ENCODE data around the gene P2RX2. TPM values are rescaled to one million over a fixed set of nuclear protein-coding genes. Genes with fewer than 3 reads are reported as not detected.

P2RX2 gene
- total RNA-seq, 1 experiment from 2014 or later, result not detected

GRCh38 chr12:132622437-132623071 is 4.0 kb downstream of the P2RX2 start:
- no peaks in the 10 kb centered on the region for H3K27me3 ChIP-seq (ENCODE audit: insufficient read depth, low read depth)
- H3F3A ChIP-seq (ENCODE audit: insufficient read depth, low read depth), result peaks cover 27% of the 10 kb centered on the region
- H3K9me2 ChIP-seq (ENCODE audit: insufficient read depth), result no peaks in the 10 kb centered on the region
- H3K9me3 ChIP-seq (ENCODE audit: insufficient read depth, low read depth), result no peaks in the 10 kb centered on the region
- peak; percentile 59 to 70 for DNase-seq
- no TSS peak for BruUV-seq (replicated peaks)
- H3K36me3 ChIP-seq (ENCODE audit: low read depth), result no peaks in the 10 kb centered on the region
- intact Hi-C loops (cut with micrococcal nuclease; ENCODE audit: unreplicated experiment), result no loop called here
- POLR2A ChIA-PET (ENCODE audit: unreplicated experiment), result no interaction called here
- no peak overlapping the region for H3K4me3 ChIP-seq
- H3K4me1 ChIP-seq (replicated peaks; ENCODE audit: insufficient read depth), result peaks cover 30% of the 10 kb centered on the region
- H3K27ac ChIP-seq, result peak overlapping the region; percentile 67
- H2AFZ ChIP-seq, result 0 out of 2 replicates have a peak overlapping the region, but pooled peaks have one; percentile 36
- 0 out of 2 replicates have a peak, but pooled peaks cover 6% of the 10 kb centered on the region for H4K20me1 ChIP-seq (ENCODE audit: insufficient read depth)
- H3K79me2 ChIP-seq (ENCODE audit: low read depth), result no peaks in the 10 kb centered on the region
- TF ChIP-seq EZH2 (IDR thresholded peaks at IDR 0.05; ENCODE audit: low read depth) (no peak), CTCF (conservative IDR thresholded peaks at IDR 0.05) (no peak)
- H3K4me2 ChIP-seq, result peak overlapping the region; percentile 69
- CTCF ChIA-PET, result interaction anchor here (0.5 to 0.6 kb wide), 2 partner anchors 78 to 222 kb away, joined by 3 to 6 read pairs; no protein-coding TSS in a partner anchor

- Histone ChIP-seq H3K27me3 (ENCODE audit: insufficient read depth, low read depth) (no peaks in the 10 kb centered on the region), H3K9me3 (ENCODE audit: insufficient read depth, low read depth) (no peaks in the 10 kb centered on the region), H2AFZ (0 out of 2 replicates have a peak overlapping the region, but pooled peaks have one; percentile 36), H4K20me1 (ENCODE audit: insufficient read depth) (0 out of 2 replicates have a peak, but pooled peaks cover 6% of the 10 kb centered on the region), H3K9me2 (ENCODE audit: insufficient read depth) (no peaks in the 10 kb centered on the region), H3K36me3 (ENCODE audit: low read depth) (no peaks in the 10 kb centered on the region), H3K27ac (peak overlapping the region; percentile 67), H3K4me3 (no peak overlapping the region), H3F3A (ENCODE audit: insufficient read depth, low read depth) (peaks cover 24% of the 10 kb centered on the region), H3K4me2 (peak overlapping the region; percentile 69), H3K79me2 (ENCODE audit: low read depth) (no peaks in the 10 kb centered on the region), H3K4me1 (replicated peaks; ENCODE audit: insufficient read depth) (peaks cover 30% of the 10 kb centered on the region)
- ChIA-PET POLR2A (ENCODE audit: unreplicated experiment) (no interaction called here), CTCF (no interaction called here)
- no TSS peak for BruUV-seq (replicated peaks)
- intact Hi-C loops (cut with micrococcal nuclease; ENCODE audit: unreplicated experiment), result no loop called here
- TF ChIP-seq EZH2 (IDR thresholded peaks at IDR 0.05; ENCODE audit: low read depth) (no peak), CTCF (conservative IDR thresholded peaks at IDR 0.05) (no peak)
- peak; percentile 76 to 90 for DNase-seq
Measured at GRCh38 chr12:132623072-132623869, 4.7 kb downstream of the P2RX2 start.

- peak overlapping the region; percentile 67 for H3K27ac ChIP-seq
- H3K4me2 ChIP-seq, result no peak overlapping the region; the same call in 1 of the 2 replicates
- peaks cover 24% of the 10 kb centered on the region for H3F3A ChIP-seq (ENCODE audit: insufficient read depth, low read depth)
- BruUV-seq (replicated peaks), result no TSS peak
- 0 out of 2 replicates have a peak, but pooled peaks cover 6% of the 10 kb centered on the region for H4K20me1 ChIP-seq (ENCODE audit: insufficient read depth)
- H3K4me1 ChIP-seq (replicated peaks; ENCODE audit: insufficient read depth), result peaks cover 30% of the 10 kb centered on the region
- H3K79me2 ChIP-seq (ENCODE audit: low read depth), result no peaks in the 10 kb centered on the region
- H3K36me3 ChIP-seq (ENCODE audit: low read depth), result no peaks in the 10 kb centered on the region
- ChIA-PET CTCF (no interaction called here), POLR2A (ENCODE audit: unreplicated experiment) (no interaction called here)
- no peaks in the 10 kb centered on the region for H3K9me3 ChIP-seq (ENCODE audit: insufficient read depth, low read depth)
- no peaks in the 10 kb centered on the region for H3K9me2 ChIP-seq (ENCODE audit: insufficient read depth)
- no peak for DNase-seq
- no peak for TF ChIP-seq EZH2 (IDR thresholded peaks at IDR 0.05; ENCODE audit: low read depth)
- TF ChIP-seq CTCF (conservative IDR thresholded peaks at IDR 0.05), result no peak
- H3K27me3 ChIP-seq (ENCODE audit: insufficient read depth, low read depth), result no peaks in the 10 kb centered on the region
- H2AFZ ChIP-seq, result no peak overlapping the region
- intact Hi-C loops (cut with micrococcal nuclease; ENCODE audit: unreplicated experiment), result no loop called here
- no peak overlapping the region for H3K4me3 ChIP-seq
Measured at GRCh38 chr12:132624186-132624855, 5.7 kb downstream of the P2RX2 start.

Measured in PC-9 (cell line).